WTC11 (cell line): ENCODE measurements around the gene SLC25A51. TPM values are rescaled to one million over a fixed set of nuclear protein-coding genes. Genes with fewer than 3 reads are reported as not detected.

Source experiments
- ATAC-seq: fragments of 200-7000 bp; cut with Tn5 transposase; 2 replicates; pipeline ENCODE4 v1.10.0; 2021; ENCODE audit warnings: mild to moderate bottlenecking, moderate library complexity
- CTCF ChIA-PET: fragments of 300-600 bp; sonication (Branson Sonifier 250); formaldehyde crosslinking; loops from one replicate; lab custom pipeline; 2021; ENCODE audit warnings: antibody characterized with exemption; lab: Charles Lee
- POLR2A ChIA-PET: fragments of 350-600 bp; sonication (Branson Sonifier 250); formaldehyde crosslinking; loops from one replicate; lab custom pipeline; 2021; ENCODE audit warnings: antibody characterized with exemption; lab: Charles Lee
- DNase-seq: peaks from one replicate; pipeline ENCODE4 v3.0.0; 2021; ENCODE audit warnings: low spot score
- H3K27ac Mint-ChIP-seq: 2 replicates; pipeline ENCODE4 v1.8.0; 2021; ENCODE audit warnings: mixed read lengths
- H3K27me3 Mint-ChIP-seq: 2 replicates; pipeline ENCODE4 v1.8.0; 2021; ENCODE audit warnings: low read depth, mild to moderate bottlenecking, moderate library complexity, mixed read lengths
- H3K36me3 Mint-ChIP-seq: 2 replicates; pipeline ENCODE4 v1.8.0; 2021; ENCODE audit warnings: mixed read lengths
- H3K4me1 Mint-ChIP-seq: 2 replicates; pipeline ENCODE4 v1.8.0; 2022; ENCODE audit warnings: mixed read lengths
- H3K4me3 Mint-ChIP-seq: 2 replicates; pipeline ENCODE4 v1.8.0; 2021; ENCODE audit warnings: mild to moderate bottlenecking, moderate library complexity, mixed read lengths
- H3K9me3 Mint-ChIP-seq: 2 replicates; pipeline ENCODE4 v1.8.0; 2021; ENCODE audit warnings: mixed read lengths
- AFF4 ChIP-seq: sonication (generic); formaldehyde crosslinking; IDR thresholded peaks from 2 replicates; pipeline ENCODE4 v1.8.1; 2023; ENCODE audit warnings: mild to moderate bottlenecking, missing genetic modification reagents, borderline replicate concordance
- AR ChIP-seq: fragments of 250-450 bp; sonication (Bioruptor Pico); IDR thresholded peaks from 2 replicates; pipeline ENCODE4 v1.9.0; 2021; ENCODE audit warnings: mild to moderate bottlenecking
- ATF3 ChIP-seq: sonication (generic); formaldehyde crosslinking; conservative IDR thresholded peaks from 2 replicates; pipeline ENCODE4 v1.8.1; 2022; ENCODE audit warnings: mild to moderate bottlenecking, missing genetic modification reagents
- ATF6 ChIP-seq: sonication (generic); formaldehyde crosslinking; IDR thresholded peaks from 2 replicates; pipeline ENCODE4 v1.8.1; 2023; ENCODE audit warnings: mild to moderate bottlenecking, missing genetic modification reagents
- CDX4 ChIP-seq: fragments of 250-450 bp; sonication (Bioruptor Pico); IDR thresholded peaks from 2 replicates; pipeline ENCODE4 v1.9.0; 2021; ENCODE audit warnings: moderate library complexity, mild to moderate bottlenecking, inconsistent platforms, borderline replicate concordance
- E2F4 ChIP-seq: sonication (generic); formaldehyde crosslinking; IDR thresholded peaks from 2 replicates; pipeline ENCODE4 v1.8.1; 2022; ENCODE audit warnings: low read depth, mild to moderate bottlenecking, moderate library complexity, missing genetic modification reagents, borderline replicate concordance
- ERG ChIP-seq: fragments of 250-450 bp; sonication (Bioruptor Pico); IDR thresholded peaks from 2 replicates; pipeline ENCODE4 v1.8.0; 2021; ENCODE audit warnings: mild to moderate bottlenecking
- ESRRA ChIP-seq: sonication (generic); formaldehyde crosslinking; IDR thresholded peaks from 2 replicates; pipeline ENCODE4 v1.8.1; 2022; ENCODE audit warnings: mild to moderate bottlenecking, missing genetic modification reagents, borderline replicate concordance
- FOXK1 ChIP-seq: sonication (generic); formaldehyde crosslinking; IDR thresholded peaks from 2 replicates; pipeline ENCODE4 v1.8.0; 2022; ENCODE audit warnings: mild to moderate bottlenecking, moderate library complexity, missing genetic modification reagents
- GTF2I ChIP-seq: fragments of 250-450 bp; sonication (Bioruptor Pico); conservative IDR thresholded peaks from 2 replicates; pipeline ENCODE4 v1.4.0; 2021; ENCODE audit warnings: mild to moderate bottlenecking
- NFATC4 ChIP-seq: fragments of 250-450 bp; sonication (Bioruptor Pico); IDR thresholded peaks from 2 replicates; pipeline ENCODE4 v1.9.0; 2021; ENCODE audit warnings: mild to moderate bottlenecking
- RELA ChIP-seq: sonication (generic); formaldehyde crosslinking; IDR thresholded peaks from 2 replicates; pipeline ENCODE4 v1.8.1; 2022; ENCODE audit warnings: missing genetic modification reagents, mild to moderate bottlenecking, borderline replicate concordance
- SOX15 ChIP-seq: fragments of 250-450 bp; sonication (Bioruptor Pico); IDR thresholded peaks from 2 replicates; pipeline ENCODE4 v1.9.0; 2021; ENCODE audit warnings: mild to moderate bottlenecking
- SP1 ChIP-seq: sonication (generic); formaldehyde crosslinking; conservative IDR thresholded peaks from 2 replicates; pipeline ENCODE4 v1.8.1; 2022; ENCODE audit warnings: missing genetic modification reagents
- ZBTB43 ChIP-seq: sonication (generic); formaldehyde crosslinking; IDR thresholded peaks from 2 replicates; pipeline ENCODE4 v1.8.1; 2023; ENCODE audit warnings: mild to moderate bottlenecking, missing genetic modification reagents
- ZNF121 ChIP-seq: sonication (generic); formaldehyde crosslinking; IDR thresholded peaks from 2 replicates; pipeline ENCODE4 v1.8.0; 2023; ENCODE audit warnings: missing genetic modification reagents
- ZNF138 ChIP-seq: sonication (generic); formaldehyde crosslinking; conservative IDR thresholded peaks from 2 replicates; pipeline ENCODE4 v1.8.1; 2022; ENCODE audit warnings: mild to moderate bottlenecking, moderate library complexity, missing genetic modification reagents
- total RNA-seq: library from RNA; stranded (reverse); gene quantifications from 3 replicates; pipeline ENCODE4 v1.2.3, GENCODE V29; 2021

Gene SLC25A51
- total RNA-seq, 1 experiment from 2014 or later = 15.4 TPM

GRCh38 chr9:37870799-37871176 lies 33.1 kb downstream of the SLC25A51 start (continued):
- TF ChIP-seq AFF4 (no peak), ESRRA (no peak), NFATC4 (no peak), ZBTB43 (CRISPR knock-in tag) (no peak), FOXK1 (CRISPR knock-in tag) (no peak), SP1 (CRISPR knock-in tag) (no peak), GTF2I (CRISPR knock-in tag) (no peak), ATF6 (CRISPR knock-in tag) (no peak), E2F4 (CRISPR knock-in tag) (no peak)

GRCh38 chr9:37870081-37870798 lies 33.7 kb downstream of the SLC25A51 start:
- POLR2A ChIA-PET = interaction anchor here (0.6 kb wide), 1 partner anchor 85 kb away, joined by 4 read pairs; no protein-coding TSS in a partner anchor
- CTCF ChIA-PET = interaction anchor here (0.8 kb wide), 1 partner anchor 523 kb away, joined by 3 read pairs; the partner anchor contains the start of gene ALDH1B1
- no peaks in the 10 kb centered on the region for H3K27me3 Mint-ChIP-seq
- H3K36me3 Mint-ChIP-seq = no peaks in the 10 kb centered on the region
- ATAC-seq (no peak), DNase-seq (no peak)
- H3K4me1 Mint-ChIP-seq = no peaks in the 10 kb centered on the region
- no peak overlapping the region for H3K27ac Mint-ChIP-seq
- H3K4me3 Mint-ChIP-seq = no peak overlapping the region
- H3K9me3 Mint-ChIP-seq = 0 out of 2 replicates have a peak, but pooled peaks cover under 1% of the 10 kb centered on the region
- TF ChIP-seq ZNF138 (CRISPR knock-in tag) (no peak), AR (CRISPR knock-in tag) (no peak), FOXK1 (CRISPR knock-in tag) (no peak), ZNF121 (CRISPR knock-in tag) (no peak), ERG (CRISPR knock-in tag) (no peak), CDX4 (CRISPR knock-in tag) (no peak), RELA (CRISPR knock-in tag) (no peak), SOX15 (CRISPR knock-in tag) (no peak), ATF3 (CRISPR knock-in tag) (no peak), AFF4 (no peak)
